Natural killer cell (primary cell): ENCODE data around the gene ATXN2. TPM values are rescaled to one million over a fixed set of nuclear protein-coding genes. Genes with fewer than 3 reads are reported as not detected.

Source experiments
- ATAC-seq, 3 donors: fragments of 150-1000 bp in 2 of 3; fragments of 200-7000 bp in 1 of 3; cut with Tn5 transposase; 1 replicate in 1 of 3; 2 replicates in 2 of 3; pipeline ENCODE4 v1.10.0; 2021; ENCODE audit warnings: mild to moderate bottlenecking in 2 of 3, moderate library complexity in 2 of 3
- DNase-seq, 2 donors: peaks; one replicate each; pipeline versions ENCODE4 v3.0.0 to v3.0.0-alpha.2; 2013 to 2021; ENCODE audit warnings: mixed read lengths in 1 of 2
- H3K27ac ChIP-seq: one replicate; pipeline ENCODE4 v1.5.1; 2013; ENCODE audit warnings: mild to moderate bottlenecking, low read length
- H3K27me3 ChIP-seq: one replicate; pipeline ENCODE4 v1.6.1; 2013; ENCODE audit warnings: low read length; ENCODE audit not compliant: control insufficient read depth, insufficient read depth
- H3K36me3 ChIP-seq: one replicate; pipeline ENCODE4 v1.6.1; 2013; ENCODE audit warnings: low read length; ENCODE audit not compliant: control insufficient read depth, insufficient read depth
- H3K4me1 ChIP-seq: one replicate; pipeline ENCODE4 v1.6.1; 2013; ENCODE audit warnings: low read length; ENCODE audit not compliant: control insufficient read depth, insufficient read depth
- H3K4me3 ChIP-seq: one replicate; pipeline ENCODE4 v1.5.1; 2013; ENCODE audit warnings: low read length
- H3K9me3 ChIP-seq: one replicate; pipeline ENCODE4 v1.6.1; 2013; ENCODE audit warnings: low read length; ENCODE audit not compliant: control insufficient read depth, insufficient read depth
- H3K27ac Mint-ChIP-seq, 2 donors: one replicate each; pipeline ENCODE4 v1.8.0; 2022; ENCODE audit warnings: mild to moderate bottlenecking in 2 of 2, mixed read lengths in 2 of 2, moderate library complexity in 1 of 2
- H3K27me3 Mint-ChIP-seq, 2 donors: one replicate each; pipeline ENCODE4 v1.8.0; 2022; ENCODE audit warnings: low read depth in 2 of 2, mixed read lengths in 2 of 2
- H3K36me3 Mint-ChIP-seq: one replicate; pipeline ENCODE4 v1.8.0; 2022; ENCODE audit warnings: mixed read lengths
- H3K4me1 Mint-ChIP-seq, 2 donors: one replicate each; pipeline ENCODE4 v1.8.0; 2022; ENCODE audit warnings: mixed read lengths in 2 of 2
- H3K4me3 Mint-ChIP-seq: one replicate; pipeline ENCODE4 v1.8.0; 2022; ENCODE audit warnings: mild to moderate bottlenecking, moderate library complexity, mixed read lengths
- H3K9me3 Mint-ChIP-seq, 2 donors: one replicate each; pipeline ENCODE4 v1.8.0; 2022; ENCODE audit warnings: mixed read lengths in 2 of 2
- WGBS: methylation state at CpG from one replicate; pipeline ENCODE4 v1.1.7; 2013; ENCODE audit warnings: missing lambda C conversion rate; ENCODE audit not compliant: insufficient coverage; 5-methylcytosine and 5-hydroxymethylcytosine counted together
- intact Hi-C: fragments of 100-400 bp; cut with micrococcal nuclease; formaldehyde crosslinking; loops from one replicate; pipeline ENCODE4 v1.14.2; 2022
- total RNA-seq, 4 donors: library from RNA; stranded (reverse); fragments of 120-200 nt in 1 of 4; gene quantifications; one replicate each; pipeline versions ENCODE4 v1.2.3 to v1.2.4, GENCODE V29; 2013 to 2022
- TF ChIP-seq, protein P1 (sequence below): fragments of 200-600 bp; IDR thresholded peaks from one replicate; pipeline ENCODE4 v1.8.0; 2022; ENCODE audit warnings: antibody characterized with exemption

The ATXN2 gene
- total RNA-seq, 3 donors from 2014 or later (not counting 1 experiment from before 2014, with no cell fraction given), result 44.9 to 56.5 (median 51.5) TPM

GRCh38 chr12:111431772-111432171, 167.3 kb downstream of the ATXN2 start:
- peak overlapping the region; percentile 86 for H3K4me3 Mint-ChIP-seq
- peaks cover 85 to 91% of the 10 kb centered on the region in 2 donors for H3K4me1 Mint-ChIP-seq
- H3K36me3 Mint-ChIP-seq, result no peaks in the 10 kb centered on the region
- H3K9me3 ChIP-seq, result no peaks in the 10 kb centered on the region
- DNase-seq, result no peak
- 96% methylated on average over 6 of the region's 6 CpGs for WGBS
- H3K4me3 ChIP-seq, result no peak overlapping the region
- H3K4me1 ChIP-seq, result peaks cover 98% of the 10 kb centered on the region
- no peak for ATAC-seq
- H3K27ac Mint-ChIP-seq, result peak overlapping the region; percentile 96 to 100
- peak overlapping the region; percentile 97 for H3K27ac ChIP-seq
- TF ChIP-seq, protein P1, sequence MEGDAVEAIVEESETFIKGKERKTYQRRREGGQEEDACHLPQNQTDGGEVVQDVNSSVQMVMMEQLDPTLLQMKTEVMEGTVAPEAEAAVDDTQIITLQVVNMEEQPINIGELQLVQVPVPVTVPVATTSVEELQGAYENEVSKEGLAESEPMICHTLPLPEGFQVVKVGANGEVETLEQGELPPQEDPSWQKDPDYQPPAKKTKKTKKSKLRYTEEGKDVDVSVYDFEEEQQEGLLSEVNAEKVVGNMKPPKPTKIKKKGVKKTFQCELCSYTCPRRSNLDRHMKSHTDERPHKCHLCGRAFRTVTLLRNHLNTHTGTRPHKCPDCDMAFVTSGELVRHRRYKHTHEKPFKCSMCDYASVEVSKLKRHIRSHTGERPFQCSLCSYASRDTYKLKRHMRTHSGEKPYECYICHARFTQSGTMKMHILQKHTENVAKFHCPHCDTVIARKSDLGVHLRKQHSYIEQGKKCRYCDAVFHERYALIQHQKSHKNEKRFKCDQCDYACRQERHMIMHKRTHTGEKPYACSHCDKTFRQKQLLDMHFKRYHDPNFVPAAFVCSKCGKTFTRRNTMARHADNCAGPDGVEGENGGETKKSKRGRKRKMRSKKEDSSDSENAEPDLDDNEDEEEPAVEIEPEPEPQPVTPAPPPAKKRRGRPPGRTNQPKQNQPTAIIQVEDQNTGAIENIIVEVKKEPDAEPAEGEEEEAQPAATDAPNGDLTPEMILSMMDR, result no peak
- no peaks in the 10 kb centered on the region for H3K27me3 ChIP-seq
- intact Hi-C loops, result loop anchor here (10.0 kb wide), 1 partner anchor 1547 kb away; the partner anchor contains the start of gene GLTP
- H3K36me3 ChIP-seq, result no peaks in the 10 kb centered on the region
- no peaks in the 10 kb centered on the region for H3K27me3 Mint-ChIP-seq
- no peaks in the 10 kb centered on the region for H3K9me3 Mint-ChIP-seq

GRCh38 chr12:111430433-111431353, 168.4 kb downstream of the ATXN2 start:
- TF ChIP-seq, protein P1, result no peak
- WGBS, result 6% methylated on average over 10 of the region's 17 CpGs
- no peaks in the 10 kb centered on the region for H3K27me3 Mint-ChIP-seq
- no peaks in the 10 kb centered on the region for H3K36me3 ChIP-seq
- no peaks in the 10 kb centered on the region for H3K9me3 ChIP-seq
- H3K27ac ChIP-seq, result peak overlapping the region; percentile 97
- ATAC-seq (peak; percentile 16 to 47 (median 32)), DNase-seq (peak; percentile 73 to 89)
- H3K4me3 ChIP-seq, result peak overlapping the region; percentile 10
- peak overlapping the region; percentile 86 for H3K4me3 Mint-ChIP-seq
- peak overlapping the region; percentile 96 to 100 for H3K27ac Mint-ChIP-seq
- intact Hi-C loops, result loop anchor here (1.0 to 10.0 kb wide), 2 partner anchors 24 to 1546 kb away; partner anchors contain the start of gene GLTP
- H3K4me1 ChIP-seq, result peaks cover 98% of the 10 kb centered on the region
- H3K36me3 Mint-ChIP-seq, result no peaks in the 10 kb centered on the region
- H3K9me3 Mint-ChIP-seq, result no peaks in the 10 kb centered on the region
- H3K27me3 ChIP-seq, result no peaks in the 10 kb centered on the region
- H3K4me1 Mint-ChIP-seq, result peaks cover 85 to 91% of the 10 kb centered on the region in 2 donors

DNA sequence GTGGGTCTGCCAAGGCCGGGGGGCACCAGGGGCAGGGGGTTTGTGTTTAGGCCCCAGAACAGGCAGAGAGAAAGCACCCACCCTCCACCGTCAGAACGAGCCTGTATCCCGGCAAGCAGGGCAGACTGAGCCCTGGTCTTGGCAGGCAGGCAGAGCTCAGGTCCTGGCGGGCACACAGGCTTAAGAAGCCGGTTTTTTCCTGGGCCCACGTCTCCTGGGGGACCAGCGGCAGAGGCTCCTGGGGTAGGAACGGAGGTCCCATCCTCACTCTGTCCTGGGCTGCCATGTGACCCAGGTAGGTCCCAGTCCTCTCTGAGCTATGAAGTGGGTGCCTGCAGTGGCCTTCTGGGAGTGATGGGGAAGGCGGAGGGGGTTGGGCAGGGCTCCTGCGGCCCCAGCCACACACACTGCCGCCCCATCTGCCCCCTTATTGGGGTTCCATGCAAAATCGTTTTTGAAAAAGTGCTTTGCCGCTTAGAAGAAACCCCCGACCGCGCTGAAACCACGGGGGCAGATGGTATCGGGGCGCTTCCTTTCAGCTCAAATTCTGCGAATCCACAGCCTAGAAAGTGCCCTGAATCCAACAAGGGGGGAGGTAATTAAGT, 169.2 kb downstream of the ATXN2 start:
- H3K4me3 ChIP-seq, result peak overlapping the region; percentile 10
- intact Hi-C loops, result loop anchor here (1.0 to 10.0 kb wide), 2 partner anchors 24 to 1545 kb away; partner anchors contain the start of gene GLTP
- H3K9me3 Mint-ChIP-seq, result no peaks in the 10 kb centered on the region
- TF ChIP-seq, protein P1, result no peak
- peaks cover 85 to 91% of the 10 kb centered on the region in 2 donors for H3K4me1 Mint-ChIP-seq
- H3K4me1 ChIP-seq, result peaks cover 98% of the 10 kb centered on the region
- DNase-seq (peak; percentile 78 to 88), ATAC-seq (peak; percentile 22 to 43 (median 28))
- H3K9me3 ChIP-seq, result no peaks in the 10 kb centered on the region
- H3K27ac ChIP-seq, result peak overlapping the region; percentile 97
- no peaks in the 10 kb centered on the region for H3K27me3 ChIP-seq
- H3K36me3 ChIP-seq, result no peaks in the 10 kb centered on the region
- 5% methylated on average over 21 of the region's 21 CpGs for WGBS
- no peaks in the 10 kb centered on the region for H3K27me3 Mint-ChIP-seq
- peak overlapping the region; percentile 96 to 100 for H3K27ac Mint-ChIP-seq
- H3K36me3 Mint-ChIP-seq, result no peaks in the 10 kb centered on the region
- peak overlapping the region; percentile 86 for H3K4me3 Mint-ChIP-seq
